Measurements from ENCODE around the gene GJB2. TPM values are rescaled to one million over a fixed set of nuclear protein-coding genes. Genes with fewer than 3 reads are reported as not detected.

Gene GJB2
- 409 and 921 TPM in 2 replicates for total RNA-seq

GRCh38 chr13:20192836-20193161, at the start of gene GJB2:
Gene GJB2, minus strand, starts transcription at chr13:20192938. Its CDS starts 3,357 bp downstream, at chr13:20189581.

GRCh38 chr13:20231839-20232555, 39.3 kb upstream of the GJB2 start, which contains the start of gene GJB6:
Gene GJB6, minus strand, starts transcription at chr13:20232319. Its CDS starts 8,839 bp downstream, at chr13:20223480.

GRCh38 chr13:20160306-20161274, 32.1 kb downstream of the GJB2 start, which contains the start of gene GJA3:
Gene GJA3, minus strand, starts transcription at chr13:20161052. Its CDS starts 17,764 bp downstream, at chr13:20143288.

Other genes starting within 250 kb of the GJB2 start
- 21.1 and 27.3 TPM in 2 replicates for gene ZMYM2, start 234.2 kb downstream of the GJB2 start, total RNA-seq
- gene GJA3, start 31.9 kb downstream of the GJB2 start, total RNA-seq: 0.11 and 0.78 TPM in 2 replicates
- gene GJB6, start 39.4 kb upstream of the GJB2 start, total RNA-seq: 54.5 and 220 TPM in 2 replicates

Measured in hair follicular keratinocyte (primary cell).